GM12864 (cell line): ENCODE data around the gene TPP2.

Source experiments
- DNase-seq: peaks from one replicate; pipeline ENCODE4 v3.0.0-alpha.2; 2011; ENCODE audit warnings: low read depth
- H3K4me3 ChIP-seq: 2 replicates; pipeline ENCODE4 v1.5.1; 2011; ENCODE audit warnings: mild to moderate bottlenecking, low read depth, low read length, control low read depth
- TF ChIP-seq, protein P1 (sequence below): IDR thresholded peaks from 2 replicates; pipeline ENCODE4 v1.5.1; 2011; ENCODE audit warnings: low read depth, mild to moderate bottlenecking, moderate library complexity, low read length, control low read depth, inconsistent platforms; ENCODE audit errors: missing control alignments

The TPP2 gene

DNA sequence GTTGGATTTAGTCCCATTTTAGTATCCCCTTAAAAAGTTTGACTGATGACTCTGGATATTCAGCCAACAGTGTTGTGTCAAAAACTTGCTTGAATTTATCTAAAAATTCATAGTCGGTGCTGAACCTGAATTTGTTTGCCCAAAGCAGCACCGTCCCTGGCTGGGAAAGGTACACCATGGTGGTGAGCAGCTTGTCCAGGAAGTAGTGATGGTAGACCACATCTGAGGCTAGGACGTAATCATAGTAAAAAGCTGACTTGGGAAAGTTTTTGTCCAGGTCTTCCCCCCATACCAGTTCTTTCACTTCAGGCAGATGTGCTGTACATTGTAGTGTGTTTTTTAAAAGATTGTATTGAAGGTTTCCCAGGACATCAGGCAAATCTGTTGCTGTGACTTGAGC, 89.2 kb downstream of the TPP2 start:
- TF ChIP-seq, protein P1, sequence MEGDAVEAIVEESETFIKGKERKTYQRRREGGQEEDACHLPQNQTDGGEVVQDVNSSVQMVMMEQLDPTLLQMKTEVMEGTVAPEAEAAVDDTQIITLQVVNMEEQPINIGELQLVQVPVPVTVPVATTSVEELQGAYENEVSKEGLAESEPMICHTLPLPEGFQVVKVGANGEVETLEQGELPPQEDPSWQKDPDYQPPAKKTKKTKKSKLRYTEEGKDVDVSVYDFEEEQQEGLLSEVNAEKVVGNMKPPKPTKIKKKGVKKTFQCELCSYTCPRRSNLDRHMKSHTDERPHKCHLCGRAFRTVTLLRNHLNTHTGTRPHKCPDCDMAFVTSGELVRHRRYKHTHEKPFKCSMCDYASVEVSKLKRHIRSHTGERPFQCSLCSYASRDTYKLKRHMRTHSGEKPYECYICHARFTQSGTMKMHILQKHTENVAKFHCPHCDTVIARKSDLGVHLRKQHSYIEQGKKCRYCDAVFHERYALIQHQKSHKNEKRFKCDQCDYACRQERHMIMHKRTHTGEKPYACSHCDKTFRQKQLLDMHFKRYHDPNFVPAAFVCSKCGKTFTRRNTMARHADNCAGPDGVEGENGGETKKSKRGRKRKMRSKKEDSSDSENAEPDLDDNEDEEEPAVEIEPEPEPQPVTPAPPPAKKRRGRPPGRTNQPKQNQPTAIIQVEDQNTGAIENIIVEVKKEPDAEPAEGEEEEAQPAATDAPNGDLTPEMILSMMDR = no peak
- DNase-seq = no peak

DNA sequence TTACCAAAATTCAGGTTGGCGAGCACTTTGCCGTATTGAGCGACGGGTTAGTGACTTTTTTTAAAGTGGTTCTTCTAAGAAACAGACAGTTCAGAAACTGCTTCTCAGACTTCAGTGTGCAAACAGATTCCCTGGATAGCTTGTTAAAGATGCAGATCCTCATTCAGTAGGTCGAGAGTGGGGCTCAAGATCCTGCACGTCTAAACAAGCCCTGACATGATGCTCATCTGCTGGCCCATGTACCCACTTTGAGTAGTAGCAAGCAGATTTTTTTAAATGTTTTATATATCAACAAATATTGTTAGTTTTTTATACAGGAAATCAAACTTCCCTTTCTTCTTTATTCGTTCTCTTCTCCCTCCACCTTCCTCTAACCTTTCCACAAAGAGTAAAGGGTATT, 90.7 kb downstream of the TPP2 start:
- DNase-seq = no peak
- TF ChIP-seq, protein P1 = no peak
- no peak overlapping the region for H3K4me3 ChIP-seq

More for the DNA sequence above, 89.2 kb downstream of the TPP2 start:
- H3K4me3 ChIP-seq = no peak overlapping the region

DNA sequence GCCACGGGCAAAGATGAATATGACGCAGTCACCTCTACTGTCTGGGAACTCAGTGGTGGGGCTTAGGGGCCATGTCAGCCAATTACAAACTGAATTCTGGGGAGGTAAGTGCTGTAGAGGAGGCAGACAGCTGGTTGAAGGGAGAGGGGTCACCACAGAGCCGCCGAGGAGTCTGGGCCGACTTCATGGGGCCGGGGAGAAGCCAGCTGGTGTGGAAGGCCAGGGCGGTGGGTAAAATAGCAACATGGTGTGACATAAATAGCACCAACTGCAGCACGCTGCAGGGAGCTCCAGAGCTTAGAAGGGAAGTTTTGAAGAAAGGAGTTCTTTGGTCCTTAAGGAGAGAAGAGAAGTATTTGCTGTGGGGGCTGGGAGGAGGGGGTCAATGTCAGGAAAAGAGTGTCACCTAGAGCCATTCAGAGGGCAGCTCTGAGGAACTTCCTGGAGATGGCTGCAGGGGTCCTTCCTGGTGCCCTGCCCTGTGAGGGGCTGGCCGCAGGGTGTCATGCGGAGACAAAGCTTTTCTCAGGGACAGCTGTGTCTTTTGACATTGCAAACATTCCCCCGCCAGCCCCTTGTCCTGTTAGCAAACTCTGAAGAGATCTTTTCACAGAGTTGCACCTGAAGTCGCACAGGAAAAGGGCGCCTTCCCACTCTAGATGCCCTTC, 91.7 kb downstream of the TPP2 start:
- TF ChIP-seq, protein P1 = no peak

DNA sequence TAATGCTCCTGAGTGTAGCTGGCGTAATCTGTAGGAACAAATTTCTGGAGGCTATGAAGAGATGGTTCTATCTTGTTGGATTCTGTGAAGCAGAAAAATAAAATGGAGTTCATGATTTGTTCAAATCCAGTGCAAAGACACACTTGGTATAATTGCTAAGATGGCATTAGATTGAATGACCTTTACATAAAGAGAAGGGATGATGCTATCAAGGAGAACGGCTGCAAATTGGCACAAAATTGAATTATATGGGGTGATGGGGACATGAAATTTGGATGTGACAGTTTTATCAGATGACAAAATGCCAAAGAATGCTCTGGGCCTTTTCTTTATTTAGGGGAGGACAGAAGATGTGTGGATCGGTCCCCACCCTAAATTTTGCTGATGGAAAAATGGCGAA, 94.1 kb downstream of the TPP2 start:
- DNase-seq = no peak
- H3K4me3 ChIP-seq = no peak overlapping the region
- TF ChIP-seq, protein P1 = no peak

More for the DNA sequence above, 91.7 kb downstream of the TPP2 start:
- no peak overlapping the region for H3K4me3 ChIP-seq
- DNase-seq = no peak

DNA sequence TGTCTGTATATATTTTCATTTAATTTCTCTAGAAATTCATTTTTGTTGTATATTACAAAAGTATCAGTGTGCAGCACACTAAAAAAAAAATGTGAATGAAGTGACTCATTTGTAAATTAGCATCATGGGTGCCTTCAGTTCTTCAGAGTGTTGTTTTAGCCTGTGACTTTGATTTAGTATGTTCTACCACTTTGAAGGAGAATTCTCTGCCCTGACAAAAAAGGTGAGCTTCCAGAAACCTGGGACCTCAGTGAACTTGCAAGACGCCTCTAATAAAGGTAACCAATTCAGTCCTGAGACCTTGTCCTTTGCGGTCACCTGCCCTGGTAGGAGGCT, 95.7 kb downstream of the TPP2 start:
- no peak overlapping the region for H3K4me3 ChIP-seq
- no peak for DNase-seq
- TF ChIP-seq, protein P1 = no peak

DNA sequence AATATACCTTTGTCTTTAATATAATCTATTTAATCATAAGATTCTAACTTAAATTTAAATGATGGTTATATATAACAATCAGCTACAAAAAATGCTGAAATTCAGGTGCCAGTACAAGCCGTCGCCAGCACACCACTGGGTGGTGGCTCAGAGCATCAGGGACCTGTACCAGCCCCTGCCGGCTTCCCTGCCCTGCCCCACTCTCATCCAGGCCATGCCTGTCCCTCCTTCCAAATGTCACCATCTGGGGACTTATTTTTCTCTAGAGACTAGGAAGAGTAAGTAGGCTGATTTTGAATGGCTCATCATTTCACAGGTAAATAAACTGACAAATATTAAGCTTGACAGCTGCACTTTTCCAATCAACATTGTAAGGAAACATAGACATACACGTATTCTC, 96.5 kb downstream of the TPP2 start:
- no peak for DNase-seq
- no peak overlapping the region for H3K4me3 ChIP-seq
- TF ChIP-seq, protein P1 = no peak

DNA sequence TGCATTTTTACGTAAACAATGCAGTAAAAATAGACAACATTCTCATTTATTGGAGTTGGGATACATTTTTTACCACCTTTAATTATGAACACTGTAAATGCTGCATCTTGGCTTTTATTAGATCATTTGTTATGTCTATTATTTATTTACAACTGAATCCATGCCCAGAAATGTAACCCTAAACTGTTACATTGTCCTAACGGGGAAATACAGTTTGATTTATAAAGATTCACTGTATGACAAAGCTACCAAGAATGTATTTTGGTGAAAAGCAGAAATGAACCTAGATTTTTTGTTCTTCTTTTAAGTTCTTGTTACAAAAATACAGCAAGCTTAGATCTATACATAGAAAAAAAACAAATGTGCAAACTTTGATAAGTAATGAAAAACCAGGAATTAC, 97.0 kb downstream of the TPP2 start:
- no peak for DNase-seq
- TF ChIP-seq, protein P1 = no peak
- H3K4me3 ChIP-seq = no peak overlapping the region
